K562 (cell line): ENCODE measurements around the gene ULK1. TPM values are rescaled to one million over a fixed set of nuclear protein-coding genes. Genes with fewer than 3 reads are reported as not detected.
A peak's percentile ranks its signal among the peaks of the same experiment; 100 is the strongest.
"Not testable (repeated sequence)": the region's sequence is repeated elsewhere in the genome, so short reads cannot be mapped to it uniquely, and the experiment has no call there.

Experiments
- ATAC-seq: fragments of 200-7000 bp; cut with Tn5 transposase; 3 replicates; pipeline ENCODE4 v1.9.1; 2020; ENCODE audit warnings: moderate library complexity
- BruUV-seq: library from RNA; stranded (reverse); fragments of 400-500 nt; replicated peaks from 2 replicates; lab custom pipeline; 2021; lab: Mats Ljungman, UMichigan
- CTCF ChIA-PET: fragments of 300-600 bp; formaldehyde crosslinking; extraction: SDS; loops from one replicate; lab custom pipeline; 2021; ENCODE audit warnings: low intra/inter-chr PET ratio; lab: Yijun Ruan, JAX
- POLR2A ChIA-PET: fragments of 300-600, 350-650 bp; sonication (Branson Sonifier 250); formaldehyde crosslinking; extraction: SDS; loops from one replicate; lab custom pipeline; 2021; ENCODE audit warnings: antibody characterized with exemption, inconsistent platforms; lab: Yijun Ruan, JAX
- DNase-seq, 4 experiments: peaks; one replicate each; pipeline versions ENCODE4 v3.0.0 to v3.0.0-alpha.2; 2011 to 2018; ENCODE audit warnings: low spot score in 3 of 4, mixed read lengths in 3 of 4; ENCODE audit errors: extremely low read depth in 1 of 4
- FAIRE-seq: peaks from 2 replicates; lab custom pipeline; 2011; peaks lifted over from hg19 to GRCh38; lab: Jason Lieb, UNC
- H2AFZ ChIP-seq: 2 replicates; pipeline ENCODE4 v1.6.0; 2011; ENCODE audit warnings: low read depth, low read length, control low read depth, inconsistent platforms
- H3K27ac ChIP-seq: fragments of 200-600 bp; 3 replicates; pipeline ENCODE4 v1.8.0; 2011; ENCODE audit warnings: low read depth, mild to moderate bottlenecking, control low read depth, inconsistent platforms, low read length, moderate library complexity, mixed read lengths; ENCODE audit errors: extremely low read depth
- H3K27me3 ChIP-seq, 2 experiments: fragments of 300-600 bp in 1 of 2; 2 replicates in 1 of 2; 3 replicates in 1 of 2; pipeline versions ENCODE4 v1.6.0 to v1.8.0; 2011; ENCODE audit warnings: inconsistent platforms in 2 of 2, low read length in 2 of 2, mild to moderate bottlenecking in 1 of 2, mixed read lengths in 1 of 2, moderate library complexity in 1 of 2; ENCODE audit not compliant: control insufficient read depth in 2 of 2, insufficient read depth in 2 of 2
- H3K36me3 ChIP-seq: fragments of 300-600 bp; 3 replicates; pipeline ENCODE4 v1.8.0; 2011; ENCODE audit warnings: mild to moderate bottlenecking, low read length, inconsistent platforms; ENCODE audit not compliant: control insufficient read depth, insufficient read depth
- H3K4me1 ChIP-seq, 2 experiments: fragments of 200-600 bp in 1 of 2; replicated peaks in 1 of 2; 2 replicates in 1 of 2; 3 replicates in 1 of 2; pipeline versions ENCODE4 v1.5.1 to v1.8.0; 2011; ENCODE audit warnings: inconsistent platforms in 2 of 2, low read length in 2 of 2, mild to moderate bottlenecking in 1 of 2, mixed read lengths in 1 of 2, moderate library complexity in 1 of 2; ENCODE audit not compliant: control insufficient read depth in 2 of 2, insufficient read depth in 2 of 2
- H3K4me2 ChIP-seq: 2 replicates; pipeline ENCODE4 v1.6.1; 2011; ENCODE audit warnings: low read length, control low read depth, inconsistent platforms, mixed read lengths; ENCODE audit not compliant: insufficient read depth
- H3K4me3 ChIP-seq: fragments of 200-600 bp; sonication (generic), shearing (Covaris generic); 2 replicates; pipeline ENCODE4 v1.5.1; 2016; ENCODE audit warnings: control low read depth, inconsistent platforms
- H3K79me2 ChIP-seq: fragments of 200-600 bp; 3 replicates; pipeline ENCODE4 v1.8.0; 2011; ENCODE audit warnings: low read length, inconsistent platforms; ENCODE audit not compliant: control insufficient read depth, insufficient read depth
- H3K9ac ChIP-seq, 2 experiments: 2 replicates each; pipeline versions ENCODE4 v1.6.0 to v1.6.1; 2011; ENCODE audit warnings: low read depth in 2 of 2, low read length in 2 of 2, control low read depth in 1 of 2, inconsistent platforms in 1 of 2, mild to moderate bottlenecking in 1 of 2, mixed read lengths in 1 of 2; ENCODE audit not compliant: insufficient read depth in 1 of 2
- H3K9me1 ChIP-seq: one replicate; pipeline ENCODE4 v1.6.0; 2011; ENCODE audit warnings: inconsistent platforms, mild to moderate bottlenecking, low read length, moderate library complexity; ENCODE audit not compliant: control insufficient read depth, insufficient read depth
- H3K9me3 ChIP-seq: replicated peaks from 2 replicates; pipeline ENCODE4 v1.5.1; 2011; ENCODE audit warnings: low read depth, low read length, inconsistent platforms; ENCODE audit not compliant: control insufficient read depth, insufficient read depth
- H4K20me1 ChIP-seq: replicated peaks from 2 replicates; pipeline ENCODE4 v1.6.1; 2011; ENCODE audit warnings: low read length, inconsistent platforms, mixed read lengths; ENCODE audit not compliant: control insufficient read depth, insufficient read depth
- DACH1 ChIP-seq: fragments of 450-650 bp; IDR thresholded peaks from 2 replicates; pipeline ENCODE4 v1.6.1; 2018; ENCODE audit not compliant: partially characterized antibody
- KLF6 ChIP-seq: fragments of 250-450 bp; sonication (Bioruptor Pico); IDR thresholded peaks from 2 replicates; pipeline ENCODE4 v1.4.0; 2020; ENCODE audit warnings: mild to moderate bottlenecking, moderate library complexity, borderline replicate concordance
- NR3C1 ChIP-seq: sonication (generic); formaldehyde crosslinking; IDR thresholded peaks from 2 replicates; pipeline ENCODE4 v1.8.1; 2022; ENCODE audit warnings: missing genetic modification reagents
- PHF20 ChIP-seq: fragments of 450-650 bp; IDR thresholded peaks from 2 replicates; pipeline ENCODE4 v1.6.1; 2018; ENCODE audit not compliant: partially characterized antibody
- RBM14 ChIP-seq: fragments of 200-400 bp; formaldehyde crosslinking; IDR thresholded peaks from 2 replicates; pipeline ENCODE4 v1.6.1; 2018; ENCODE audit warnings: low read depth, mild to moderate bottlenecking, low read length, moderate library complexity, borderline replicate concordance; ENCODE audit not compliant: insufficient read depth
- TFE3 ChIP-seq: fragments of 450-650 bp; formaldehyde crosslinking; IDR thresholded peaks from 2 replicates; pipeline ENCODE4 v1.4.0; 2020; ENCODE audit warnings: mild to moderate bottlenecking, mixed read lengths
- THAP7 ChIP-seq: fragments of 250-450 bp; sonication (Bioruptor Pico); IDR thresholded peaks from 2 replicates; pipeline ENCODE4 v1.5.0; 2021
- UBTF ChIP-seq, 2 experiments: IDR thresholded peaks; 2 replicates each; pipeline ENCODE4 v1.6.1; 2012; ENCODE audit warnings: improper control_type of control experiment in 2 of 2, low read depth in 2 of 2, low read length in 2 of 2, borderline replicate concordance in 1 of 2
- ZNF384 ChIP-seq: IDR thresholded peaks from 2 replicates; pipeline ENCODE4 v1.6.1; 2012; ENCODE audit warnings: low read depth, low read length, improper control_type of control experiment
- ZNF41 ChIP-seq: fragments of 250-450 bp; sonication (Bioruptor Pico); conservative IDR thresholded peaks from 2 replicates; pipeline ENCODE4 v1.4.0; 2020; ENCODE audit warnings: mild to moderate bottlenecking
- WGBS: fragments of 100-300 bp; shearing (Covaris generic); methylation state at CpG from one replicate; pipeline ENCODE4 v1.1.6; 2016; ENCODE audit warnings: low coverage, mixed read lengths; ENCODE audit not compliant: insufficient coverage; ENCODE audit errors: missing lambda C conversion rate; 5-methylcytosine and 5-hydroxymethylcytosine counted together
- in situ Hi-C: fragments of 300-500 bp; cut with MboI; formaldehyde crosslinking; loops from 4 replicates; pipeline ENCODE4 v1.15.0; 2018; ENCODE audit warnings: inconsistent platforms, mixed read lengths
- intact Hi-C: fragments of 100-400 bp; cut with micrococcal nuclease; formaldehyde crosslinking; loops from 2 replicates; pipeline ENCODE4 v1.14.2; 2022
- polyA plus RNA-seq, 8 experiments: library from polyadenylated mRNA; depleted of rRNA in 4 of 8; stranded (reverse) in 5 of 8; unstranded in 3 of 8; fragments of >200 nt; fragmentation: Nextera tagmentation in 2 of 8; fragmentation: Illumina TruSeq in 1 of 8; extraction: Ambion mirVana in 2 of 8; extraction: Trizol in 1 of 8; gene quantifications; 2 replicates each; pipeline versions ENCODE4 v1.2.1 to v1.2.3, GENCODE V29; 2011 to 2014; ENCODE audit warnings: inconsistent platforms in 1 of 8, missing spikeins in 1 of 8
- total RNA-seq, 7 experiments: library from RNA; depleted of rRNA in 6 of 7; stranded (reverse); fragments of >200 nt in 6 of 7; fragmentation: Illumina TruSeq in 2 of 7; extraction: Trizol in 2 of 7; gene quantifications; 2 replicates each; pipeline versions ENCODE4 v1.2.1 to v1.2.3, GENCODE V29; 2011 to 2021; ENCODE audit warnings: low replicate concordance in 1 of 7

The ULK1 gene
- total and polyA plus RNA-seq, 9 of the 15 experiments (the other 6 are each of a cell fraction or from before 2014, with no cell fraction given) = 0.15 to 29.4 (median 2.5) TPM

- H3K9me1 ChIP-seq, CTCF ChIA-PET, H2AFZ ChIP-seq, H3K9ac ChIP-seq, intact Hi-C loops, H3K27ac ChIP-seq, ATAC-seq, FAIRE-seq, in situ Hi-C loops, BruUV-seq, H3K4me3 ChIP-seq, DNase-seq, H3K9me3 ChIP-seq, H3K4me2 ChIP-seq, H3K27me3 ChIP-seq: not testable (repeated sequence)
- peaks cover 95% of the 10 kb centered on the region for H3K79me2 ChIP-seq
- H3K36me3 ChIP-seq = peaks cover 18% of the 10 kb centered on the region; the same call in 2 of the 3 replicates
- H4K20me1 ChIP-seq = peaks cover 42% of the 10 kb centered on the region
- H3K4me1 ChIP-seq = peaks cover 23 to 50% of the 10 kb centered on the region in 2 experiments; a peak in 4 of 5 replicates
- peak; percentile 63 for TF ChIP-seq ZNF384
- POLR2A ChIA-PET = interaction anchor here (0.7 to 2.2 kb wide), 6 partner anchors 9 to 600 kb away, joined by 3 to 6 read pairs (median 4); no protein-coding TSS in a partner anchor
- WGBS = 80% methylated on average over 9 of the region's 13 CpGs
Observed at GRCh38 chr12:131954460-131954859, 60.0 kb downstream of the ULK1 start.

GRCh38 chr12:131959116-131959515, 64.7 kb downstream of the ULK1 start:
- in situ Hi-C loops = no loop called here

More at GRCh38 chr12:131959116-131959515, 64.7 kb downstream of the ULK1 start:
- DNase-seq (peak in 1 of 4 experiments; percentile 25), FAIRE-seq (no peak), ATAC-seq (peak; percentile 40; the same call in 1 of the 3 replicates)
- H3K9ac ChIP-seq = peak overlapping the region in 1 of 2 experiments; percentile 83; a peak in 1 of 4 replicates
- H4K20me1 ChIP-seq = peaks cover 57% of the 10 kb centered on the region
- no peak overlapping the region for H2AFZ ChIP-seq
- H3K27me3 ChIP-seq = no peaks in the 10 kb centered on the region
- no peak overlapping the region for H3K4me3 ChIP-seq
- H3K9me3 ChIP-seq = no peaks in the 10 kb centered on the region
- H3K27ac ChIP-seq = no peak overlapping the region
- peaks cover 43% of the 10 kb centered on the region for H3K36me3 ChIP-seq
- intact Hi-C loops = no loop called here
- TF ChIP-seq TFE3 (CRISPR knock-in tag) = no peak
- TF ChIP-seq RBM14 = no peak
- TF ChIP-seq KLF6 (CRISPR knock-in tag) = no peak
- no peak for TF ChIP-seq NR3C1
- no peak for TF ChIP-seq PHF20
- TF ChIP-seq ZNF41 (CRISPR knock-in tag) = no peak
- no peak for TF ChIP-seq UBTF (IDR thresholded peaks at IDR 0.05; ENCODE audit: borderline replicate concordance in 1 of 2, low read depth in 2 of 2, low read length in 2 of 2)
- TF ChIP-seq DACH1 = no peak
- TF ChIP-seq THAP7 (CRISPR knock-in tag) = no peak
- H3K4me1 ChIP-seq = peaks cover 25 to 28% of the 10 kb centered on the region in 2 experiments; a peak in 4 of 5 replicates
- CTCF ChIA-PET = no interaction called here
- WGBS = 29% methylated on average over 4 of the region's 4 CpGs
- peaks cover 14% of the 10 kb centered on the region for H3K9me1 ChIP-seq
- POLR2A ChIA-PET = interaction anchor here (1.5 kb wide), 1 partner anchor 9 kb away, joined by 5 read pairs; no protein-coding TSS in a partner anchor
- no peak overlapping the region for H3K4me2 ChIP-seq
- no TSS peak for BruUV-seq
- H3K79me2 ChIP-seq = peaks cover 88% of the 10 kb centered on the region
